LNCAP (cell line): Measurements from ENCODE around the gene RCSD1.

ENCODE experiments used
- TF ChIP-seq, protein P1 (sequence below): fragments of 450-650 bp; IDR thresholded peaks from 2 replicates; pipeline ENCODE4 v1.5.1; 2017; ENCODE audit warnings: mild to moderate bottlenecking

RCSD1 gene

DNA sequence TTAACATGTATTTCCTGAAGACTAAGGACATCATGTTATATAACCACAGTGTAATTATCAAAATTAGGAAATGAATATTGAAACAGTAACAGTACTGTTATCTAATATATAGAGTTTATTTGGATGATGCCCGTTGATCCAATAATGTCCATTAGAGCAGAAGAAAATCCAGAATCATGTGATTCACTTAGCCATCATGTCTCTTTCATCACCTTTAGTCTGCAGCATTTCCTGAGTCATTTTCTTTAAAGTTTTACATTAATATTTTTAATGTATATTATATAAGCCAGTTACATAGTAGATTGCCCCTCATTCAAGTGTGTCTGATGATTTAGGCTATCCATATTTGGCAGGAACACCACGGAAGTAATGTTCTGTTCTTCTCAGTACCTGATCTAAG, 120.6 kb downstream of the RCSD1 start:
- TF ChIP-seq, protein P1, sequence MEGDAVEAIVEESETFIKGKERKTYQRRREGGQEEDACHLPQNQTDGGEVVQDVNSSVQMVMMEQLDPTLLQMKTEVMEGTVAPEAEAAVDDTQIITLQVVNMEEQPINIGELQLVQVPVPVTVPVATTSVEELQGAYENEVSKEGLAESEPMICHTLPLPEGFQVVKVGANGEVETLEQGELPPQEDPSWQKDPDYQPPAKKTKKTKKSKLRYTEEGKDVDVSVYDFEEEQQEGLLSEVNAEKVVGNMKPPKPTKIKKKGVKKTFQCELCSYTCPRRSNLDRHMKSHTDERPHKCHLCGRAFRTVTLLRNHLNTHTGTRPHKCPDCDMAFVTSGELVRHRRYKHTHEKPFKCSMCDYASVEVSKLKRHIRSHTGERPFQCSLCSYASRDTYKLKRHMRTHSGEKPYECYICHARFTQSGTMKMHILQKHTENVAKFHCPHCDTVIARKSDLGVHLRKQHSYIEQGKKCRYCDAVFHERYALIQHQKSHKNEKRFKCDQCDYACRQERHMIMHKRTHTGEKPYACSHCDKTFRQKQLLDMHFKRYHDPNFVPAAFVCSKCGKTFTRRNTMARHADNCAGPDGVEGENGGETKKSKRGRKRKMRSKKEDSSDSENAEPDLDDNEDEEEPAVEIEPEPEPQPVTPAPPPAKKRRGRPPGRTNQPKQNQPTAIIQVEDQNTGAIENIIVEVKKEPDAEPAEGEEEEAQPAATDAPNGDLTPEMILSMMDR = no peak

DNA sequence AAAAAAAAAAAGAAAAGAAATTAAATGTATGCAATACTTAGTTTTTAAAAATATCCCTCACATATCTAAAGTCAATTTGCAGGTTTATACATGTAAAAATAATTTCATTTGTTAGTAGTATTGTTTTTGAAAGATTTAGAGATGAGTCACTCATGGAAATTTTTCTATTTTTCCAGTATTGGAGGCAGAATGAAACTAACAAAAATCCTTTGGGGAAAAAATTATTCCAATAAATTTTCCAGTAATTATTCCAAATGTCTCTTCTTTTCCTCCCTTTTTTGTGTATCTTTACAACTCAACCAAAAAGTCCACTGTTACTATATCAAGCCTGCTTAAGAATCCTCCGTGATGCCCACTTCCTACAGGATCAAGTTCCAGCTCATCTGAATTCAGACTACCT, 121.6 kb downstream of the RCSD1 start:
- TF ChIP-seq, protein P1 = no peak

DNA sequence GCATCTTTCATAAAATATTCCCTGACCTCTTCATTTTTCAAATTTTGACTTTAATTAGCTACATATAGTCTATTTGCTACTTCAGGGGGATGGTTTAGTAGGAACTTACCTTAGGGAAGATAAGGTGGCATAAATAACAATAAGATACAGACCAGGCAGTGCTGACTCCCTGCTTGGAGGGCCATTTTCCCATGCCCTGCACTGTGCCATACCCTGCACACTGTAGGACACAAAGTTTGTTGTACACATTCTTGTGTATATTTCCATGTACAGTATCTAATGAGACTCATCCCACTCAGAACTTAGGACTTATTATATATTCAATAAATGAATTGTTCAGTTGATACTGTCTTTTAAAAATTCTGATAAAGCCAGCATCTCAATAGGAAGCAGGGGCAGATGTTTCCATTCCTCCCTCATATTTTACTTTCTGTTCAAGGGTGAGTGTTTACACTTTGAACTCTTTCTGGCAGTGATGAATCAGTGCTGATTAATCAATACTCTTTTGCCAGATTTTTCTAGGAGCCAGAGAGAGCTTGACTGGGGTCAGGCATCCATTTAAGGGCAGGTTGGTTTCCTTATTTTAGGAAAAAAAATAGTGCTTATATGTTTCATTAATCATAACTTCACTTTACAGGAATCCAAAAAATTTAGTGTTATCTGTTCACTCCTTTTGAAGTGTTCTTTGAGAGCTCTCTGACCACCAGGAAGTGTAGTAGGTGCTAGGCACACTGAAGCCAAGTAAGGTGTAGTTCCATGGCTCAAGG, 122.4 kb downstream of the RCSD1 start:
- TF ChIP-seq, protein P1 = no peak

DNA sequence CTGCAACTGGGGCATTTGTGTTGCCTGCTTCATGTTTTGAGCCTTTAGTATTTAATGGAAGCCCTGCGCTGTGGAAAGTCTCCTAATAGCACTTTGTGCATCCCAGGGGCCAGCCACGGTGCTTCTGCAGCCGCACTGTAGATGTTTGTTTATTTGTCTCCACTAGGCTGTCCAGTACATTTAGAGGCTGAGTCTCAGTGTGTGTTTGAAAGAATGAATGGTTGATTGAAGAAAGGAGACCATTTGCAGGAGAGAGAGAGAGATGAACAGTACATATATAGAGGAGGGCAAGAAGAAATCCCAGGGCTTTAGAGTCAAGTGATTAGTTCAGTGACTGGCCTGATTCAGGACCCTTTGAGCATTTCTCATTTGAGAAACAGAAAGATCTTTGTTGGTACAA, 125.6 kb downstream of the RCSD1 start:
- TF ChIP-seq, protein P1 = no peak
